LHCN-M2 (cell line): Measurements from ENCODE around the gene WDR64. TPM values are rescaled to one million over a fixed set of nuclear protein-coding genes. Genes with fewer than 3 reads are reported as not detected.
"Not testable (repeated sequence)": the region's sequence is repeated elsewhere in the genome, so short reads cannot be mapped to it uniquely, and the experiment has no call there.

Experiments used
- DNase-seq: peaks from one replicate; pipeline ENCODE4 v3.0.0-alpha.2; 2012; ENCODE audit warnings: low read depth
- total RNA-seq: library from RNA; depleted of rRNA; stranded (reverse); fragments of >200 nt; gene quantifications from 2 replicates; pipeline ENCODE4 v1.2.3, GENCODE V29; 2014

Gene WDR64
- total RNA-seq, 1 experiment from 2014 or later = not detected

- no peak for DNase-seq
These were observed 46.1 kb downstream of the WDR64 start for GRCh38 chr1:241698177-241698576.

GRCh38 chr1:241701483-241702295 is 49.6 kb downstream of the WDR64 start:
- no peak for DNase-seq

GRCh38 chr1:241702442-241703373 is 50.6 kb downstream of the WDR64 start:
- DNase-seq = peak; percentile 57

- DNase-seq = not testable (repeated sequence)
These were observed 51.7 kb downstream of the WDR64 start for GRCh38 chr1:241703739-241704138.

GRCh38 chr1:241706257-241706656 is 54.2 kb downstream of the WDR64 start:
- no peak for DNase-seq

GRCh38 chr1:241706967-241707366 is 54.9 kb downstream of the WDR64 start:
- peak; percentile 68 for DNase-seq

GRCh38 chr1:241707442-241707841 is 55.4 kb downstream of the WDR64 start:
- DNase-seq = no peak

- no peak for DNase-seq
These were observed 59.2 kb downstream of the WDR64 start for GRCh38 chr1:241711326-241711725.

GRCh38 chr1:241713316-241713715 is 61.2 kb downstream of the WDR64 start:
- no peak for DNase-seq

GRCh38 chr1:241714321-241715218 is 62.5 kb downstream of the WDR64 start:
- no peak for DNase-seq

- DNase-seq = no peak
These were observed 63.4 kb downstream of the WDR64 start for GRCh38 chr1:241715435-241715834.

- DNase-seq = peak; percentile 58
These were observed 63.9 kb downstream of the WDR64 start for GRCh38 chr1:241715956-241716355.

- DNase-seq = peak; percentile 43
These were observed 65.0 kb downstream of the WDR64 start for GRCh38 chr1:241716915-241717656.

GRCh38 chr1:241717975-241718374 is 65.9 kb downstream of the WDR64 start:
- DNase-seq = no peak

GRCh38 chr1:241721011-241721410 is 68.9 kb downstream of the WDR64 start:
- DNase-seq = no peak

- no peak for DNase-seq
These were observed 70.9 kb downstream of the WDR64 start for GRCh38 chr1:241722947-241723346.

GRCh38 chr1:241724741-241725356 is 72.8 kb downstream of the WDR64 start:
- DNase-seq = no peak

GRCh38 chr1:241730031-241730430 is 78.0 kb downstream of the WDR64 start:
- no peak for DNase-seq

- DNase-seq = no peak
These were observed 81.8 kb downstream of the WDR64 start for GRCh38 chr1:241733899-241734298.

GRCh38 chr1:241734533-241734932 is 82.5 kb downstream of the WDR64 start:
- no peak for DNase-seq
